Progenitor cell of endocrine pancreas (in vitro differentiated cells): ENCODE results near the gene GNAS. TPM values are rescaled to one million over a fixed set of nuclear protein-coding genes. Genes with fewer than 3 reads are reported as not detected.

Experiments
- DNase-seq: peaks from one replicate; pipeline ENCODE4 v3.0.0; 2021; ENCODE audit warnings: low spot score; ENCODE audit not compliant: unreplicated experiment
- H3K27ac Mint-ChIP-seq: 2 replicates; pipeline ENCODE4 v1.8.0; 2021; ENCODE audit warnings: mild to moderate bottlenecking, moderate library complexity, mixed read lengths
- H3K27me3 Mint-ChIP-seq: 2 replicates; pipeline ENCODE4 v1.8.0; 2021; ENCODE audit warnings: mixed read lengths
- H3K36me3 Mint-ChIP-seq: 2 replicates; pipeline ENCODE4 v1.8.0; 2022; ENCODE audit warnings: mixed read lengths; ENCODE audit not compliant: insufficient read depth
- H3K4me1 Mint-ChIP-seq: 2 replicates; pipeline ENCODE4 v1.8.0; 2021; ENCODE audit warnings: low read depth, mixed read lengths
- H3K4me3 Mint-ChIP-seq: 2 replicates; pipeline ENCODE4 v1.8.0; 2021; ENCODE audit warnings: low read depth, mild to moderate bottlenecking, moderate library complexity, mixed read lengths
- H3K9me3 Mint-ChIP-seq: 2 replicates; pipeline ENCODE4 v1.8.0; 2021; ENCODE audit warnings: low read depth, mixed read lengths
- CTCF ChIP-seq: fragments of 200-600 bp; sonication (generic); IDR thresholded peaks from one replicate; pipeline ENCODE4 v1.5.0; 2021; ENCODE audit warnings: antibody characterized with exemption, mild to moderate bottlenecking; ENCODE audit not compliant: unreplicated experiment
- total RNA-seq: library from RNA; stranded (reverse); gene quantifications from 2 replicates; pipeline ENCODE4 v1.2.1, GENCODE V29; 2021

Gene GNAS
- total RNA-seq, 1 donor from 2014 or later = 1,570 TPM

GRCh38 chr20:58822149-58822548 is 30.4 kb upstream of the GNAS start:
- DNase-seq = no peak
- Mint-ChIP-seq H3K36me3 (peaks cover 10% of the 10 kb centered on the region), H3K4me3 (no peak overlapping the region), H3K27ac (no peak overlapping the region), H3K4me1 (peaks cover 5% of the 10 kb centered on the region), H3K27me3 (no peaks in the 10 kb centered on the region), H3K9me3 (peaks cover 5% of the 10 kb centered on the region)
- no peak for TF ChIP-seq CTCF

GRCh38 chr20:58822748-58823730 is 29.5 kb upstream of the GNAS start:
- no peak for DNase-seq
- Mint-ChIP-seq H3K9me3 (peaks cover 5% of the 10 kb centered on the region), H3K27ac (no peak overlapping the region), H3K36me3 (peaks cover 10% of the 10 kb centered on the region), H3K4me1 (peaks cover 5% of the 10 kb centered on the region), H3K4me3 (no peak overlapping the region), H3K27me3 (no peaks in the 10 kb centered on the region)
- TF ChIP-seq CTCF = no peak

DNA sequence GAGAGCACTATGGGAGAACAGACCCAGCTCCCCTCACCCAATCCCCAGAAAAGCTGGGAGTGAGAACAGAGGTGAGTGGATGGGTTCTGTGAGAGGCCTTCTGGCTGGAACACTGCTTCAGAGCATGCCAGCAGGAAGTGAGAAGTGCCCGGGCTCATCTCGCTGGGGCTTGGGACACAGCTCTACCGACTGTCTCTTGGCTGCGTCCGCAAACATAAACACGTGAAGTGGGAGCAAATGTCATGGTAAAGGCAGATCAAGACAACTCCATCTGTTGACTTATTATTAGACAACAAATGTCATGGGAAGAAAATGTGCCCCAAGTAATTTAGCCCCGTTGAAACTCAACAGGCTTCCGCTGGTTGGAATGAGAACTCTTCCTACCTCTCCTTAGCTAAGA is 27.7 kb upstream of the GNAS start:
- Mint-ChIP-seq H3K4me1 (no peaks in the 10 kb centered on the region), H3K27ac (no peak overlapping the region), H3K27me3 (no peaks in the 10 kb centered on the region), H3K4me3 (no peak overlapping the region), H3K36me3 (peaks cover 13% of the 10 kb centered on the region), H3K9me3 (peaks cover 5% of the 10 kb centered on the region)
- no peak for TF ChIP-seq CTCF
- no peak for DNase-seq

DNA sequence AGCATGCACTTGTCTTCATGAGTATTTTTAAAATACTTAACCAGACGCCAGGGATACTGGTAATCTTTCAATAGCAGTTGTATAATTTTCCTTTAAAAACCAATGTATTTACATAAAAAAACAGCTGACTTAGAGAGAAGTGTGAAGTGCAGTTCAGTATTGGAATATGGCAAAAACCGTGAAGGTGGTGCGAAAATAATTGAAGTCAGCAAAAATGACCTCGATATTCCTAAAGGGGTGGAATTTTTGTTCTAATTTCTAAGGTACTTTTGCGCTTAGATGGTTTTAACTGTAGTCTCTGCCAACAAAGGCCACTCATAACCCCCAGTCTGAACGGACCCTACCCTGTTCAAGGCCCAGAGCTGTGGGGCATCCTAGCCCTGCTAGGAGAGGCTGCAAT is 27.1 kb upstream of the GNAS start:
- Mint-ChIP-seq H3K4me1 (no peaks in the 10 kb centered on the region), H3K27ac (no peak overlapping the region), H3K27me3 (no peaks in the 10 kb centered on the region), H3K4me3 (no peak overlapping the region), H3K36me3 (peaks cover 12% of the 10 kb centered on the region), H3K9me3 (peaks cover 4% of the 10 kb centered on the region)
- no peak for DNase-seq
- no peak for TF ChIP-seq CTCF

DNA sequence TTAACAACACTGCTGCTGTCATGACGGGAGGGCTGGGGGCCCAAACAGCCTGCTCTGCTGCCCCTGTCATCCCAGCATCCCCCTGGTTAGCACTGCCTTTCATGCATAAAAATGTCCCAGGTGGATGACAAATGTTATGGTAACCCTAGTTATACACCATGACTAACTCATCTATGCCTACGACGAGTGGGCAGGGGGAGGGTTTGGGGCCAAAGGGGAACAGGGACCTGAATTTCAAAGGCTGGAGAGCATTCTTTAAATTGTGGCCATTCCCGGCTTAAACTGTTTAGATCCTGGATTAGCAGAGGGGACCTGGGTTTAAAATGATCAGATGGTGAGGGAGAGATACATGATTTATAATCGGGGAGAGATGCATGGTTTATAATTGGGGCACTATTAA is 26.2 kb upstream of the GNAS start:
- Mint-ChIP-seq H3K9me3 (no peaks in the 10 kb centered on the region), H3K4me1 (no peaks in the 10 kb centered on the region), H3K27ac (no peak overlapping the region), H3K36me3 (peaks cover 4% of the 10 kb centered on the region), H3K4me3 (no peak overlapping the region), H3K27me3 (no peaks in the 10 kb centered on the region)
- TF ChIP-seq CTCF = no peak
- no peak for DNase-seq
